ENCODE results near the gene GPI.

The GPI gene

DNA sequence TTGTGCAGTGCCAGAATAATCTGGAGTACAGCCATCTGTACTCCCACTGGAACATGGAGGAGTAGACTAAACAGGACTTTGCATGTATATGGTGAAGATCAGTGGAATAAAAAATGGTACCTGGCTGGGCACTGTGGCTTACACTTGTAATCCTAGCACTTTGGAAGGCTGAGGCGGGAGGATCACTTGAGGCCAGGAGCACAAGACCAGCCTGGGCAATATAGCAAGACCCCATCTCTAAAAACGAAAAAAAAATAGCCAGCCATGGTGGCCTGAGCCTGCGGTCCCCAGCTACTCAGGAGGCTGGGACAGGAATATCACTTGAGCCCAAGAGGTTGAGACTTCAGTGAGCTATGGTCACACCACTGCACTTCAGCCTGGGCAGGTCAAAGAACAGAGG lies 83.2 kb downstream of the GPI start:
- Histone ChIP-seq H3K9ac (ENCODE audit: low read depth in 1 of 2, low read length in 2 of 2) (no peak overlapping the region), H3K36me3 (ENCODE audit: control insufficient read depth in 1 of 2, insufficient read depth in 2 of 2, low read length in 2 of 2) (peaks cover 42 to 92% of the 10 kb centered on the region in 2 donors), H3K27ac (ENCODE audit: low read depth, low read length) (no peak overlapping the region), H3K27me3 (ENCODE audit: control insufficient read depth in 1 of 2, insufficient read depth in 2 of 2, low read length in 2 of 2) (no peaks in the 10 kb centered on the region), H3K9me3 (ENCODE audit: control insufficient read depth in 1 of 2, low read length in 2 of 2) (no peaks in the 10 kb centered on the region), H3K4me1 (ENCODE audit: control insufficient read depth in 1 of 2, insufficient read depth in 2 of 2, low read length in 2 of 2) (no peaks in the 10 kb centered on the region), H3K4me3 (ENCODE audit: low read depth in 1 of 2, low read length in 2 of 2) (no peak overlapping the region)
